Left lung (tissue), 10 donors: Measurements from ENCODE around the gene VPS26C. TPM values are rescaled to one million over a fixed set of nuclear protein-coding genes. Genes with fewer than 3 reads are reported as not detected.

Source experiments
- ATAC-seq: fragments of 200-7000 bp; cut with Tn5 transposase; one replicate; pipeline ENCODE4 v1.9.1; 2020; ENCODE audit warnings: moderate library complexity
- DNase-seq, 4 donors: peaks; one replicate each; pipeline ENCODE4 v3.0.0-alpha.2; 2013 to 2020
- H3K27ac ChIP-seq, 2 donors: fragments of 200-600 bp; sonication (generic) in 1 of 2; one replicate each; pipeline versions ENCODE4 v1.5.0 to v1.8.0; 2020 to 2021
- H3K27me3 ChIP-seq, 2 donors: fragments of 200-600 bp; sonication (generic) in 1 of 2; one replicate each; pipeline versions ENCODE4 v1.5.0 to v1.8.0; 2020 to 2021
- H3K36me3 ChIP-seq, 2 donors: fragments of 200-600 bp; sonication (generic) in 1 of 2; one replicate each; pipeline versions ENCODE4 v1.5.0 to v1.8.0; 2020 to 2021
- H3K4me1 ChIP-seq, 2 donors: fragments of 200-600 bp; one replicate each; pipeline ENCODE4 v1.8.0; 2021
- H3K4me3 ChIP-seq, 2 donors: fragments of 200-600 bp; sonication (generic) in 1 of 2; one replicate each; pipeline versions ENCODE4 v1.5.0 to v1.8.0; 2020 to 2021; ENCODE audit warnings: mild to moderate bottlenecking in 1 of 2
- H3K9me3 ChIP-seq, 2 donors: fragments of 200-600 bp; sonication (generic) in 1 of 2; one replicate each; pipeline versions ENCODE4 v1.5.0 to v1.8.0; 2020 to 2021
- intact Hi-C, 2 donors: fragments of 100-400 bp; cut with DNase I; formaldehyde crosslinking; loops; one replicate each; pipeline versions ENCODE4 v1.11.2 to v1.14.2; 2022
- polyA plus RNA-seq, 6 donors: library from polyadenylated mRNA; unstranded; fragments of 120-200 nt; gene quantifications; one replicate each; pipeline ENCODE4 v1.2.1, GENCODE V29; 2013; ENCODE audit not compliant: insufficient read length in 6 of 6
- total RNA-seq, 2 donors: library from RNA; stranded (reverse); fragmentation: NEBNext Ultra II Directional; extraction: Animal tissue kit (Norgen Biotek cat#: 25700); gene quantifications; one replicate each; pipeline ENCODE4 v1.2.1, GENCODE V29; 2021
- TF ChIP-seq, protein P1 (sequence below), 2 donors: fragments of 200-600 bp; sonication (generic) in 1 of 2; IDR thresholded peaks; one replicate each; pipeline versions ENCODE4 v1.5.0 to v1.8.0; 2021; ENCODE audit warnings: antibody characterized with exemption in 2 of 2
- donor health status: DM: no; HTN: yes; CAD: no.
- donor health status: DM: no; HTN: no; CAD: no.

The VPS26C gene
- total and polyA plus RNA-seq, 8 donors: 34.6 to 66.2 (median 38.4) TPM

GRCh38 chr21:37204580-37204979, 62.6 kb downstream of the VPS26C start:
- TF ChIP-seq, protein P1, sequence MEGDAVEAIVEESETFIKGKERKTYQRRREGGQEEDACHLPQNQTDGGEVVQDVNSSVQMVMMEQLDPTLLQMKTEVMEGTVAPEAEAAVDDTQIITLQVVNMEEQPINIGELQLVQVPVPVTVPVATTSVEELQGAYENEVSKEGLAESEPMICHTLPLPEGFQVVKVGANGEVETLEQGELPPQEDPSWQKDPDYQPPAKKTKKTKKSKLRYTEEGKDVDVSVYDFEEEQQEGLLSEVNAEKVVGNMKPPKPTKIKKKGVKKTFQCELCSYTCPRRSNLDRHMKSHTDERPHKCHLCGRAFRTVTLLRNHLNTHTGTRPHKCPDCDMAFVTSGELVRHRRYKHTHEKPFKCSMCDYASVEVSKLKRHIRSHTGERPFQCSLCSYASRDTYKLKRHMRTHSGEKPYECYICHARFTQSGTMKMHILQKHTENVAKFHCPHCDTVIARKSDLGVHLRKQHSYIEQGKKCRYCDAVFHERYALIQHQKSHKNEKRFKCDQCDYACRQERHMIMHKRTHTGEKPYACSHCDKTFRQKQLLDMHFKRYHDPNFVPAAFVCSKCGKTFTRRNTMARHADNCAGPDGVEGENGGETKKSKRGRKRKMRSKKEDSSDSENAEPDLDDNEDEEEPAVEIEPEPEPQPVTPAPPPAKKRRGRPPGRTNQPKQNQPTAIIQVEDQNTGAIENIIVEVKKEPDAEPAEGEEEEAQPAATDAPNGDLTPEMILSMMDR (IDR thresholded peaks at IDR 0.05): no peak

GRCh38 chr21:37202221-37203110, 64.7 kb downstream of the VPS26C start:
- Histone ChIP-seq H3K27ac (no peak overlapping the region), H3K27me3 (no peaks in the 10 kb centered on the region), H3K4me1 (peaks cover 5% of the 10 kb centered on the region in 2 donors), H3K9me3 (no peaks in the 10 kb centered on the region), H3K4me3 (no peak overlapping the region), H3K36me3 (peaks cover 0 to 57% of the 10 kb centered on the region in 2 donors)
- no peak for ATAC-seq
- TF ChIP-seq, protein P1 (IDR thresholded peaks at IDR 0.05): no peak
- no peak for DNase-seq
- intact Hi-C loops: no loop called here

More at GRCh38 chr21:37204580-37204979, 62.6 kb downstream of the VPS26C start:
- H3K36me3 ChIP-seq: peaks cover 0 to 41% of the 10 kb centered on the region in 2 donors
- no peak overlapping the region for H3K27ac ChIP-seq
- no peaks in the 10 kb centered on the region for H3K9me3 ChIP-seq
- DNase-seq: no peak
- intact Hi-C loops: no loop called here
- ATAC-seq: no peak
- H3K4me1 ChIP-seq: peaks cover 12 to 15% of the 10 kb centered on the region in 2 donors
- H3K4me3 ChIP-seq: no peak overlapping the region
- no peaks in the 10 kb centered on the region for H3K27me3 ChIP-seq

GRCh38 chr21:37200641-37201480, 66.3 kb downstream of the VPS26C start:
- intact Hi-C loops: no loop called here
- ATAC-seq (no peak), DNase-seq (no peak)
- H3K4me1 ChIP-seq: no peaks in the 10 kb centered on the region
- TF ChIP-seq, protein P1 (IDR thresholded peaks at IDR 0.05): no peak
- H3K4me3 ChIP-seq: no peak overlapping the region
- no peaks in the 10 kb centered on the region for H3K9me3 ChIP-seq
- no peak overlapping the region for H3K27ac ChIP-seq
- H3K36me3 ChIP-seq: peaks cover 0 to 71% of the 10 kb centered on the region in 2 donors
- no peaks in the 10 kb centered on the region for H3K27me3 ChIP-seq

- no peaks in the 10 kb centered on the region for H3K9me3 ChIP-seq
- H3K36me3 ChIP-seq: peaks cover 0 to 86% of the 10 kb centered on the region in 2 donors
- DNase-seq (no peak), ATAC-seq (no peak)
- no peaks in the 10 kb centered on the region for H3K4me1 ChIP-seq
- TF ChIP-seq, protein P1 (IDR thresholded peaks at IDR 0.05): no peak
- H3K4me3 ChIP-seq: no peak overlapping the region
- no peaks in the 10 kb centered on the region for H3K27me3 ChIP-seq
- H3K27ac ChIP-seq: no peak overlapping the region
- intact Hi-C loops: no loop called here
Measured at GRCh38 chr21:37199057-37199924, 67.8 kb downstream of the VPS26C start.
